Mesothelial cell of epicardium (in vitro differentiated cells): ENCODE results near the gene GRPEL1. TPM values are rescaled to one million over a fixed set of nuclear protein-coding genes. Genes with fewer than 3 reads are reported as not detected.

Experiments used
- DNase-seq, 2 experiments: peaks; one replicate each; pipeline ENCODE4 v3.0.0; 2021; ENCODE audit warnings: low spot score in 2 of 2; ENCODE audit not compliant: unreplicated experiment in 2 of 2
- H3K27ac Mint-ChIP-seq: 2 replicates; pipeline ENCODE4 v1.8.0; 2021; ENCODE audit warnings: mixed read lengths
- H3K27me3 Mint-ChIP-seq: 2 replicates; pipeline ENCODE4 v1.8.0; 2021; ENCODE audit warnings: low read depth, mixed read lengths
- H3K36me3 Mint-ChIP-seq: 2 replicates; pipeline ENCODE4 v1.8.0; 2021; ENCODE audit warnings: mixed read lengths
- H3K4me1 Mint-ChIP-seq: 2 replicates; pipeline ENCODE4 v1.8.0; 2021; ENCODE audit warnings: mixed read lengths
- H3K4me3 Mint-ChIP-seq: 2 replicates; pipeline ENCODE4 v1.8.0; 2021; ENCODE audit warnings: mild to moderate bottlenecking, moderate library complexity, mixed read lengths
- H3K9me3 Mint-ChIP-seq: 2 replicates; pipeline ENCODE4 v1.8.0; 2021; ENCODE audit warnings: mixed read lengths
- total RNA-seq: library from RNA; stranded (reverse); gene quantifications from 3 replicates; pipeline ENCODE4 v1.2.1, GENCODE V29; 2021
- TF ChIP-seq, protein P1 (sequence below): fragments of 200-600 bp; sonication (generic); IDR thresholded peaks from one replicate; pipeline ENCODE4 v1.5.0; 2021; ENCODE audit warnings: antibody characterized with exemption; ENCODE audit not compliant: unreplicated experiment

Gene GRPEL1
- total RNA-seq, 1 donor from 2014 or later: 17.3 TPM

GRCh38 chr4:7016086-7016485, 51.8 kb downstream of the GRPEL1 start:
- Mint-ChIP-seq H3K4me1 (no peaks in the 10 kb centered on the region), H3K4me3 (no peak overlapping the region), H3K27me3 (no peaks in the 10 kb centered on the region), H3K9me3 (no peaks in the 10 kb centered on the region), H3K36me3 (peaks cover 27% of the 10 kb centered on the region), H3K27ac (no peak overlapping the region)
- no peak for DNase-seq
- TF ChIP-seq, protein P1, sequence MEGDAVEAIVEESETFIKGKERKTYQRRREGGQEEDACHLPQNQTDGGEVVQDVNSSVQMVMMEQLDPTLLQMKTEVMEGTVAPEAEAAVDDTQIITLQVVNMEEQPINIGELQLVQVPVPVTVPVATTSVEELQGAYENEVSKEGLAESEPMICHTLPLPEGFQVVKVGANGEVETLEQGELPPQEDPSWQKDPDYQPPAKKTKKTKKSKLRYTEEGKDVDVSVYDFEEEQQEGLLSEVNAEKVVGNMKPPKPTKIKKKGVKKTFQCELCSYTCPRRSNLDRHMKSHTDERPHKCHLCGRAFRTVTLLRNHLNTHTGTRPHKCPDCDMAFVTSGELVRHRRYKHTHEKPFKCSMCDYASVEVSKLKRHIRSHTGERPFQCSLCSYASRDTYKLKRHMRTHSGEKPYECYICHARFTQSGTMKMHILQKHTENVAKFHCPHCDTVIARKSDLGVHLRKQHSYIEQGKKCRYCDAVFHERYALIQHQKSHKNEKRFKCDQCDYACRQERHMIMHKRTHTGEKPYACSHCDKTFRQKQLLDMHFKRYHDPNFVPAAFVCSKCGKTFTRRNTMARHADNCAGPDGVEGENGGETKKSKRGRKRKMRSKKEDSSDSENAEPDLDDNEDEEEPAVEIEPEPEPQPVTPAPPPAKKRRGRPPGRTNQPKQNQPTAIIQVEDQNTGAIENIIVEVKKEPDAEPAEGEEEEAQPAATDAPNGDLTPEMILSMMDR: no peak

DNA sequence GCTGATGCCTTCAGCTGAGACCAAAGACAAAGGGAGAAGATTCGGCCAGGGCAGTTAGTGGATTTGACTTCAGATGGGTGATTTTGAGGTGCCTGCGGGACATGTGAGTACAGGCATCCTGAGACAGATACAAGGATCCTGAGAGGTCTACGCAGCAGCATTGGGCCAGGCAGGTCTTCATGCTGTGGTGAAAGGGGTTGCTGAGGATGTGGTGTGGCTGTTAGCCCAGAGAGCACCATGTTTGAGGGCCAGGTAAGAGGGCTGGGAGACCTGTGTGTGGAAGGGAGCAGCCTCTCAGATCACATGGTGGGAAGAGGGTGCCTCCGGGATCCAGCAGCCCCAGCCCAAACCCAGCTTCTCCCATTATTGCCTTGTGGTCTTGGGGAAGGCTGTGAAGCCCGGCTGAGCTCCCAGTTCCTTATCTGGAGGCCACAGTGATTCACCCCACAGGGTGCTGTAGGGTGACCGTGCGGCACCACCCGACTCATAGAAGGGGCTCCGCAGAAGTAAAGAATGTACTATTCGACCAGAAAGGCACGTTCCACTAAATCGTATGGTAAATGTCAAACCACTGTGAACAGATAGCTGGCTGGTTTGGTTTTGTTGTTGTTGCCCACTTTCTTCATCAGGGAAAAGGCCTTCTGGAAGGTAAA, 52.4 kb downstream of the GRPEL1 start:
- H3K27me3 Mint-ChIP-seq: no peaks in the 10 kb centered on the region
- TF ChIP-seq, protein P1: no peak
- H3K4me1 Mint-ChIP-seq: no peaks in the 10 kb centered on the region
- no peaks in the 10 kb centered on the region for H3K9me3 Mint-ChIP-seq
- H3K4me3 Mint-ChIP-seq: no peak overlapping the region
- H3K27ac Mint-ChIP-seq: no peak overlapping the region
- H3K36me3 Mint-ChIP-seq: peaks cover 27% of the 10 kb centered on the region
- DNase-seq: no peak

GRCh38 chr4:7014815-7015214, 53.0 kb downstream of the GRPEL1 start:
- Mint-ChIP-seq H3K4me3 (no peak overlapping the region), H3K27ac (no peak overlapping the region), H3K36me3 (peaks cover 30% of the 10 kb centered on the region), H3K9me3 (no peaks in the 10 kb centered on the region), H3K27me3 (no peaks in the 10 kb centered on the region), H3K4me1 (no peaks in the 10 kb centered on the region)
- no peak for DNase-seq
- TF ChIP-seq, protein P1: no peak

GRCh38 chr4:7013175-7013574, 54.7 kb downstream of the GRPEL1 start:
- H3K27ac Mint-ChIP-seq: no peak overlapping the region
- peaks cover 34% of the 10 kb centered on the region for H3K36me3 Mint-ChIP-seq
- no peaks in the 10 kb centered on the region for H3K4me1 Mint-ChIP-seq
- no peak overlapping the region for H3K4me3 Mint-ChIP-seq
- no peaks in the 10 kb centered on the region for H3K9me3 Mint-ChIP-seq
- DNase-seq: no peak
- H3K27me3 Mint-ChIP-seq: no peaks in the 10 kb centered on the region
- TF ChIP-seq, protein P1: no peak

DNA sequence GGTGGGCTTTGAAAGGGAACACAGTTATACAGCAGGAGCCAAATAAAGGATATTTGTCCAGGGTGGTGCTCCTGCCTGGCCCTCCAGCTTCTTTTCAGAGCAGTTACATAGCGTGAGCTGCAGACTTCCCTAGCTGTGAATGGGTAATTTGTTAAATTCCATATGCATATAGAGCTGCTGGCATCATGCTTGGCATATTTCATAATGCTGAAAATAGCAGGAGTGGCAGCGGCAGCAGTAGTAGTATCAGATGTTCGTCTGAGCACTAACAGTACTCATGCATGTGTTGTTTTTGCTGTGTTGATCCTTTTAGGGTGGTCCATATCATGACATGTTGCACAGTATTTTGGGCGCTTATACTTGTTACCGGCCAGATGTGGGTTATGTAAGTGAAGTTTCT, 58.3 kb downstream of the GRPEL1 start:
- Mint-ChIP-seq H3K27ac (no peak overlapping the region), H3K4me3 (no peak overlapping the region), H3K9me3 (no peaks in the 10 kb centered on the region), H3K36me3 (peaks cover 28% of the 10 kb centered on the region), H3K27me3 (no peaks in the 10 kb centered on the region), H3K4me1 (peaks cover 12% of the 10 kb centered on the region)
- TF ChIP-seq, protein P1: no peak
- no peak for DNase-seq

Other genes with a start within 250 kb of the GRPEL1 start
- 54.5 to 58.2 TPM (median 56.3 TPM) in 3 replicates for gene TBC1D14, start 158.2 kb downstream of the GRPEL1 start, total RNA-seq
- 16.5 to 19.0 TPM (median 17.4 TPM) in 3 replicates for gene TADA2B, start 24.7 kb downstream of the GRPEL1 start, total RNA-seq
- 6.8 to 7.1 TPM (median 7.1 TPM) in 3 replicates for gene SORCS2, start 124.5 kb upstream of the GRPEL1 start, total RNA-seq